ENCODE measurements around the gene IPO4.

IPO4 gene

DNA sequence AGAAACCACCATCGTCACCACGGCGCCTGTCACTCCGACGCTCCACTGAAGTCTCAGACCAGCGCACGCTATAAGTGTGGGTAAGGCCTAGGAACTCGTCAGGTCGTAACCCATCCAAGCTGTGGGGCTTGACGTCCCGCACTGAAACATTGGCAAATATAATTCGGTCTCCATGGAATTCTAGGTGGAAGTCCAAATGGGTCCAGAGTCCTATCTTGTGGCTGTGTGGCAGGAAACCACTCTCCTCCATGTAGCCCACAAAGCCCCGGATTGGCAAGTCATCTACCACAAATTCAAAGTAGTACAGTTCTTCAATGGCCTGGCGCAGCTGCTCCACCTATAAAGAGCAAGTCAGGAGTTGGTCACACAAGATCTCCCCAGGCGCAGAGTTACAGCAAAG is 4.3 kb upstream of the IPO4 start:
- FAIRE-seq = no peak

DNA sequence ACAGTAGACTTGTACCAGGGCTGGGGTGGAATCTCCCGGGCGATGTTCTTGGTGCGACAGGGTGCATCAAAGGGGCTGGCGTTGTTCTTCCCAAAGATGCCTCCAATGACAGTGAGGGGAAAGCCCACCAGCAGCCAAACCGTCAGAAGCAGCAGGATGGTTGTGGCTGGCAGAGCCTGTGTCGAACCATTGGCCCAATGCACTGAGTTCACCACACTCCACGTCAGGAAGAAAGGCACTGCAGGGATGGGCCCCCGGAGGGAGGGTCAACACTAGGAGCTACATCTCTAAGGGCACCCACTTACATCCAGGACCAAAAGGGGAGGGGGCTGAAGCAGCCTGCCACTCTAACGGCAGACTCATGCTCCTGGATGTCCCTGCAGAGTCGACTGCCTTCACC is 1.8 kb upstream of the IPO4 start:
- FAIRE-seq = no peak

DNA sequence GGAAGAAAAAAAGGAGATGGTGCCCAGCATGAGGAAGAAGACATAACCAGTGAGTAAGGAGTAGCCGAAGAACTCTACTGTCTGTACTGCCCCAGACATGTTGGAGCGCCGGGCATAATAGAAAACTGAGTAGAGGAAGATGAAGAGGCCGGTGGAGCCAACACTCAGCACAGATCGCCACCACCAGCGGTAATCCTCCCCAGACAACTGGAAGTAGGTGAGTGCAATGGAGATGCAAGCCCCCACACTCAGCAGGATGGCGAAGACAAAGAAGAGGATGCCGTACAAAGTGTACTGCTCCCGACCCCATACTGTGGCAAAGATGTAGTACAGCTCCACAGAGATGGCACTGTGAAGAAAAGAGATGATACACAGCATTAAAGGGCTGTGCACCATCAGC is 844 bp upstream of the IPO4 start:
- no peak for FAIRE-seq

DNA sequence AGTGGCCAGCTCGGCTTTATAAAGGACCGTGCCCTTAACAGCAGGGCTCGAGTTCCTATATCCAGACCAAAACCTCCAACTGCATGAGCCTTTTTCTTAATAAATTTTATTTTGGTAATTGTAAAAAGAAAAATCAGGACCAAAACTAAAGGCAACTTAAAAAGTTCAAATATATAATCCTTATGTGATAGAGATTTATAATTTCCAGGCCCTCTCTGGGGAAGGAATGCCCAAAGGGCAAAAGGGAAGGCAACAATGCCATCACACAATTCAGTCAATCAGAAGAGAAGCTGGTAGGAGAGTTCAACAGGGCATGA is 401 bp upstream of the IPO4 start:
- FAIRE-seq = no peak

DNA sequence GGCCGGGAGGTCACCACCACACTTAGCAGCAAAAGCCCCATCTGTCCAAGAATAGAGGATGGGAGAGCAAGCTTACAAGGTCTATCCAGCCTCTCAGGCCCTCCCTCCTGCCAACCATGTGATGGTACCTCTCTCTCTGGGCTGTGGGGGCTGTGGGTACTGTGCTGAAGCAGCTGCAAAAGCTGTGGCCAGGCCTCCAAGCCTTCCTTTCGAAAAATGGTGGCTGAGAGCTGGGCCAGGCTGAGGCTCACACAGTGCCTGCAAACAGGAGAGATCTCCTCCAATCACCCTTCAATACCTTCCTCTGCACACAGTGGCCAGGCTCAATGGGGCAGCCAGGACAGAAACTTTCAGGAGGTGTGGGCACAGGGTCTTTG is 1.1 kb downstream of the IPO4 start:
- FAIRE-seq = no peak

DNA sequence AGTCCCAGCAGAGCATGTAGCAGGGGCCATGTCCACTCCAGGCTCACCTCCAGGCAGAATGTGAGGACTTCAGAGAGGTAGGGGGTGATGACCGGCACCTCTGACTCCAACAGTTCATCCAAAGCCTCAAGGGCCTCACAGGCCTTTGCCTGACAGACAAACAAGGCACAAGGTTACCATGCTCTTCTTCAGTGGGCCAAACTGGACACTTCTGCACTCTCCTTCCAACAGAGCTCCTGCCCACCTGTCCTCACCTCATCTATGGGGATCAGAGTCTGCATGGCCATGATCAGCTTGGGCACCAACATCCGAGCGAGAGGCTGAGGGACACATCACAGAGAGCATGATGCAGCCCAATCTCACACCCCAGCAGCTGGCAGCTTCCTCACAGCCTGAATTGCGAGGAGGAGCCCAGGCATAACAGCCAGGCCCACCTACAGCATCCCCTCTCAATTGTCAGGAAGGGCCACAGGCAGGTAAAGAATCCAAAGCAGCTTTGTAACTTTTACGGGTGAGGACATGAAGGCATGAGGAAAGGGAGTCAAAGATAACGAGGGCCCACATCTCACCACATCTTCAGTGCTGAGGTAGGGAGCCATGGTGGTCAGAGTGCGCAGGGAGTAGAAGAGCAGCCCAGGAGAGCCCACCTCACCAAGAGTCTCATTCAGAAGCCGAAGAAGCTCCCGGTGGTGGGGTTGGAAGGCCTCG is 1.6 kb downstream of the IPO4 start:
- no peak for FAIRE-seq

DNA sequence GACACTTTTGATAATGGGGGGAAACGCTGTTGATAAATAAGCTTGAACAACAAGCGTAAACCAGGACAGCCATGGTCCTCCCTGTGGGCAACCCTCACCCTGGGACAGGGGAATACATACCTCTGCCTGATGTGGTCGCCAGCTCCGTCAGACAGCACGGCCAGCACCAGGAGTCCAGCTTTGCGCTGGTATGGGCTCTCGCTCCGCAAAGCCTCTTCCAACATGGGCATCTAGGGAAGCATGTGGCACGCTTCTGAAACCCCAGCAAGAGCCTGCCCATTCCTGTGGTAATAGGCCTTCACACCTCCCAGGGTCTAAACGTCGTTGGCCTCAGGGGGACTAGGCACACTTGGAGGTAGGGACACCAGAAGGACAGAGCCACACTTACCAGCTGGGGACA is 2.9 kb downstream of the IPO4 start:
- no peak for FAIRE-seq

DNA sequence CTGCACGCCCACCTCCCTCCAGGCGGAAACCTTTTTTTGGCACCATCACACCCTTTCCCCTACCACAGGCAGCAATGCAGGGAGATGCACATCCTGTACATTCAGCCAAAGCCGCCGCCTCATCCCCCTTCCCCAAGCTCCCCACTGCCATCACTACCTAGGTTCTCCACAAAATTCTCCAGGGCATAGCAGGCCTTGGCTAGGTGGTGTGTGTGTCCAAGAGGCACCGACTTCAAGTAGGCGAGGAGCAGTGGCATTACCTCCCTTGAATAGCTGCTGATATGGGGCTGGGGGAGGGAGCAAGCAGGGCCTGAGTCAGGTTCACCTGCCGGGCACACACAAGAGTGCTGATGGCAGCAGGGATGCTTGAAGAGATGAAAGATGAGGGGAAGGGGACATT is 3.6 kb downstream of the IPO4 start:
- no peak for FAIRE-seq

DNA sequence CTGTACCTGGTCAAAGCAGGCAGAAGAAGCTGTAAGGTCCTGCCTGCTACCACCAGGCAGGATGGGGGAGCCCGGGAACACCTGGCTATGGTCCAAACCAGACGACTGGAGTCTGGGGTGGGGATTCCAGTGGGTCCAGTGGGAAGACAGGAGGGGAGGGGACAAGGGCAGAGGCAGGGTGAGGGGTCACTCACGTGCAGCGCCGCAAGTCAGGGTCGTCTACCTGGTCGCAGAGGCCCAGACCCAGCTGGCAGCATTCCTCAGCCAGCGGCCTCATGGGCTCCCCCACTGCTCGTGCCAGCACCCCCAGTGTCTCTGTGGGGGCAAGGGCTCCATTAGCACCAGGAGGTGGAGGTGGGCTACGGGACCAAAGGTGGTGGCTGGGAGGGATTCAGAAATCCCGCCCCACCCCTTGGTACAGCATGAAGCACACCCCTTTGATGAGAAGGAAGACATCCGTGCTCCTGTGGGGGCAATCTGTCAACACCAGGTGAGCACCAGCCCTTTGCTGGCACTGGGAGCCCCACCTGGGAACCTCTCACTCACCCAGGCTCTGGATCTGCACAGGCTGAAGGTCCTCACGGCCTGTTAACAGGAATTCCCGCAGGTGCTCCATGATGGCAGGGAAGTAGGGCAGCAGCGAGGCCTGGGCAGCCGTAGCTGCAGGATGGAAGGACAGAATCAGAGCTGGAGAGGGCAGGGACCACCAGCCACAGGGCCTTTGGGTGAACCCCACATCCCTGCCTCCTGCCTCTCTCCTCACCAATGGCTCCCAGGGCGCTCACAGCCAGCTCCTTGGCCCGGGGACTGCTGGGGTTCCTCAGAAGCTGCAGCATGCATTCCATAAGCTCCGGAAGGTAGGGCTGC is 4.3 kb downstream of the IPO4 start:
- no peak for FAIRE-seq

DNA sequence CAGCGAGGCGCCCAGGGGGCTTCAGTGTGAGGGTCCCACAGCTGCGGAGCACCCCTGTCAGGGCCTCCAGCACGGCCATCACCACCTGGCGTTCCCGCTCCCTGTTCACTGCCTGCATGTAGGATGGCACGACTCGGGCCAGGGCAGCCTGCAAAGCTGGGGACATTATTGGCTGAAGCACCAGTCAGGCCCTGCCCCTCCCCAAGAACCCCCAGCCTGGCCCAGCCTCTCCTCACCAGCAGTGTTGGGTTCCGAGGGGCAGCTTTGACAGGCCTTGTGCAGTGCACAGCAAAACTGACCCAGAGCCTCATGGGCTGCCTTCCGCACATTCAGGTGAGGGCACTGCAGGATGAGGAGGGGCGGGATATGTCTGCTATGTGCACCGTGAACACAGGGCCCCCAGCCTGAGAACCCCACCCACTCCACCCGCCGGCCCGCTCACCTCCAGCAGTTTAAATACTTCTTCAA is 5.6 kb downstream of the IPO4 start:
- no peak for FAIRE-seq

DNA sequence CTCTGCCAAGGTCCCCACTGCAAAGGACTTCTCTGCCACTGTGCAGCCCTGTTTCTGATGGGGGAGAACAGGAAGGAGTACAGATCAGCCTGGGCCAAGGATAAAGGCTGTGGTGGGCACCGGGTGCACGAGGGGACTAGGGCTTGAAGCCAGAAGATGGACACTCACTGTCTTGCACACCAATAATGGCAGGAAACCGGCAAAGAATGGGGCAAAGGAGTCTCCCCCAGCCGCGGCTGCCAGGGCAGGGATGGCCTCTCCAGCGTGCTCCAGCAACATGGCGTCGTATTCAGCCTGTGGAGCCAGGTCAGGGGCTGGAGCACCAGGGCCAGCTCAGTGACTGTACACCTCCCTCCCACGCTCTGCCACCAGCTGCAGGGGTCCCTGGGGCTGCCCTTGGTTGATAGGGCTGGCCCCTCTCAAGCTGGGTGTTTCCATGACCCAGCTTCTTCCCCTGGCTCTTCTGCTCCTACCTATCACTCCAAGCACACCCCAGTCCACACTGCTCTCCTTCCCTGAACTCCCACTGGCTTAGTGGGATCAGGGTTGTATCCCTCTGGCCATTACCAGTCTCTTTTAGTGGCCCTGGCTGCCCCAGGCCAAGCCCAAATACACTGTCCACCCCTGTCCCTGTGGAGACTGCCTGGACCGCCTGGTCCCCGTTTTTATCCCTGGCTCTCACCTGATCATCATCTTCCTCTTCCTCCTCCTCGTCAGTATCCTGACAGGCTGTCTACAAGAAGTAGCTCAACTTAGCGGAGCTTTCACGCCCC is 6.3 kb downstream of the IPO4 start:
- no peak for FAIRE-seq

DNA sequence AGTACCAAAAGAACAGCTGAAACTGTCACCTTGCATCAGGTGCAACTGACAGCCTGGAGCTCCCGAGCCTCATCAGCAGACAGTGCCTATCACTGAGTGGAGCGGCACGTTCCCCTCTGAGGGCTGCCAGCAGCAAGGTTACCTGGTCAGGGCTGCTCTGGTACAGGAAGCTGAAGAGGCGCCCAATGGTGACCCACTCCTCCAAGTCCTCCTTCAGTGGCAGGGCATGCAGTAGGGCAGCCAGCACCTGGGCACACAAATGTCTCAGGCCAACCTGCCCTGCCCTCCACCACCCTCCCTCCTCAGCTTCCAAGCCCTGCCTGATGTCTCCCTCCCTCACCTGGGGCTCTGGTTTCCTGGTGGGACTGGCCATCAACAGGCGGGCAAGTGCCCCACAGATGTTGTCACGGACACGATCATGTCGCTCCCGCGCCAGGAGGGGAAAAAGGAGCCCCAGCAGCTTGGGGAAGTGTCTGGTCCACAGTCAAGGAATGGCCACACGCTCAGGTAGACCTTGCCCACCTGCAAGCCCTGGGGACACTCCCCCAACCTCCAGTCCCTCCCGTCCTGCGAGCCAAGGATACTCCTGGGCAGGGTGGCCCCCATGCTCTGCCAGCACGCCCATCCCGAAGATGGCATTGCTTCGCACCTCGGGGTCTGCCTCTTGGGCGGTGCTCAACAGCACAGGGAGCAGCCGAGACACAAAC is 7.1 kb downstream of the IPO4 start:
- no peak for FAIRE-seq

DNA sequence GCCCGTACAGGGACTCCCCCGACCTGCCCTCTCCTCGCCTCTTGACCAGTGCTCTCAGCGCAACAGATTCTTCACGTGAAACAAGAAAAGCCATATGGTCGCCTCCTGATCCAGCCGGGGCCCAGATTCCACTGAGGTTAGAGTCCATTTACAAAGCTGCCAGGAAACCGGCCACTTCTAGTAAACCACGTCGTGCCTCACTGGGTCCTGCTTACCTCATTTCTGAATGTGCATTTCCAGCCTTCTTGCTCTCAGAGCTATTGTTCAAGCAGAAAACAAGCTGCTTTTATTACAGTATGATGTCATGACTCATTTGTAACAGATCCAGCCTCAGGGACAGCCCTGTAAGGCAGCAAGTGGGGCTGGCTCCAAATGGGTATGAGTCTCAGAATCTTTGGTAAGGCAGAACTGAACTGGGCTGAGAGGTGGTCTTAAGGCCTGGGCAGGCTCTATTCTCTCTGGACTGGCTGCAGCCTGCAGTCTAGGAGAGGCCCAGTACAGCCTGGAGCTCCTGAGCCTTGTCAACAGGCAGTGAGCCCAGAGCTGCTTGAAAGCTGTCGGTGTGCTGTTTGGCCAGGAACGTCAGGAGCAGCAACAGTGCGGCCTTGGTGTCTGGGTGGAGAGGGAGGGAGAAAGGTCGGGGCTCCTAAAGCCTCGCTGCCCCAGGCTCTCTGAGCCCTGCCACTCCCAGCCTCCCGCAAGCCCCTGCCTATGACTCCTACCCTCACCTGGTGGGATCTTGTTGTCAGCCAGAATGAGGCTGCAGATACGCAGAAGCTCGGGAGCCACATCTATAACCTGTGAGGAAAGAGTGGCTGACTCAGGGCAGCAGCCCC is 8.4 kb downstream of the IPO4 start:
- FAIRE-seq = no peak

DNA sequence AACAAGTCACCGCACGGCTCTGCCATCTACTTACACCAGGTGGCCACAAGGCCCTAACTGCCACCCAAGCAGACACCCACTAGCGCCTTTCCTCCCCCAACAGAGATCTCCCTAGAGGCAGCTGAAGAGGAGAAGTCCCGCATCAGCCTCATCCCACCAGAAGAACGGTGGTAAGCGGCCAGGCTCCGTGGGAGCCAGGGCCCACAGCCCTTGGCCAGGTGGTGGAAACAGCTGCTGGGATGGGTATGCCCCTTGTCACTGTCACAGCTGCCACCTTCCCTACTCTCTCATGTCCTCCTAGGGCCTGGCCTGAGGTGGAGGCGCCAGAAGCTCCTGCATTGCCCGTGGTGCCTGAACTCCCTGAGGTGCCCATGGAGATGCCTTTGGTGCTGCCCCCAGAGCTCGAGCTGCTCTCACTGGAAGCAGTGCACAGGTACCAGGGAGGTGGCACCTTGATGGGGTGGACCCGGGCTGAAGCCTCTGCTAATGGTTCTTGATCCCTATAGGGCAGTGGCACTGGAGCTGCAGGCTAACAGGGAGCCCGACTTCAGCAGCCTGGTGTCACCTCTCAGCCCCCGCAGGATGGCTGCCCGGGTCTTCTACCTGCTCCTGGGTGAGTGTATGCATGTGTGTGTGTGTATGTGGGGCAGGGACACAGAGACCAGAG is 9.2 kb downstream of the IPO4 start:
- no peak for FAIRE-seq

DNA sequence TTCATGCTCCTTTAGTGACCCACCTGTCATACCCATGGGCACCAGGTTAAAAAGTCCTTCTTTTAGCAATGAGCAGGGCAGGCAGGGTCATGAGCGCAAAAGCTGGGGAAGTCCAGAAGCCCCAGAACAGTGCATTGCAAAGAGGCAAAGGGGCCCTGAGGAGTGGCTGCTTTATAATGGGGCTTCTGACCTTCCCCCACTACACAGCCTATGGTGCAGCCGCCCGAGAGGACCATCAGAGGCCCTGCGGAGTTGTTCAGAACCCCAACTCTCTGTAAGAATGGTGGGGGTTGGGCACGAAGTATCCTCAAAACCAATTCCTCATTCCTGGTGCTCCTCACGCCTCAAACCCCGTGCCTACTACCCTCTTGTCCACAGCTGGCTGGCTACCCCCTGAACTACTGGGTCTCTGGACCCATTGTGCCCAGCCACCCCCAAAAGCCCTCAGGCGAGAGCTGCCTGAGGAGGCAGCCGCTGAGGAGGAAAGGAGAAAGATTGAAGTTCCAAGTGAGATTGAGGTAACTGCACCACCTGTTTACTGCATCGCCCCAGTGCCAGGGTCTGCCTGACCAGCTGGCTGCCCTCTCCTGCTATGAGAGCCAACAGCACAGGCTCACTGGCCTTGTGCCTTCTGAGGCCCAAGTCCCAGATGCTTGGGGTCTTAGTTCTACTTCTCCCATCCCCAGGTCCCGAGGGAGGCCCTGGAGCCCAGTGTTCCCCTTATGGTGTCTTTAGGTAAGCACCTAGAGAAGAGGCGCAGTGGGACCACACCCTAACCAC is 10.0 kb downstream of the IPO4 start:
- FAIRE-seq = no peak

DNA sequence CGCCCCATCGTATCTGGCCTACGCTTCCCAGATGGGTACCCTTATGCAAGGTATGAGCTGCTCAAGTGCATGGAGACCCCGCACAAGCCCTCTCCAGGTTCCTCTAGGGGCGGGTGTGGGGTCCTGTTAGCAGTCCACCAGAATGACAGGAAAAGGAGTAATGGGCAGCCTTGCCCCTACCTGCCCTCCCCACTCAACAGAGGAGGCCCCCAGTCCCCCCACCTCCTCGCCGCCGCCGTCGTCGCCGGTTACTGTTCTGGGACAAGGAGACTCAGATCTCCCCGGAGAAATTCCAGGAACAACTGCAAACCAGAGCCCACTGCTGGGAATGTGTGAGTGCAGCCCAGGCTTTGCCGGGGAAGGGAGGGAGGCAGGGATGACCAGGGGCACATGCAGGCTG is 10.7 kb downstream of the IPO4 start:
- FAIRE-seq = no peak

DNA sequence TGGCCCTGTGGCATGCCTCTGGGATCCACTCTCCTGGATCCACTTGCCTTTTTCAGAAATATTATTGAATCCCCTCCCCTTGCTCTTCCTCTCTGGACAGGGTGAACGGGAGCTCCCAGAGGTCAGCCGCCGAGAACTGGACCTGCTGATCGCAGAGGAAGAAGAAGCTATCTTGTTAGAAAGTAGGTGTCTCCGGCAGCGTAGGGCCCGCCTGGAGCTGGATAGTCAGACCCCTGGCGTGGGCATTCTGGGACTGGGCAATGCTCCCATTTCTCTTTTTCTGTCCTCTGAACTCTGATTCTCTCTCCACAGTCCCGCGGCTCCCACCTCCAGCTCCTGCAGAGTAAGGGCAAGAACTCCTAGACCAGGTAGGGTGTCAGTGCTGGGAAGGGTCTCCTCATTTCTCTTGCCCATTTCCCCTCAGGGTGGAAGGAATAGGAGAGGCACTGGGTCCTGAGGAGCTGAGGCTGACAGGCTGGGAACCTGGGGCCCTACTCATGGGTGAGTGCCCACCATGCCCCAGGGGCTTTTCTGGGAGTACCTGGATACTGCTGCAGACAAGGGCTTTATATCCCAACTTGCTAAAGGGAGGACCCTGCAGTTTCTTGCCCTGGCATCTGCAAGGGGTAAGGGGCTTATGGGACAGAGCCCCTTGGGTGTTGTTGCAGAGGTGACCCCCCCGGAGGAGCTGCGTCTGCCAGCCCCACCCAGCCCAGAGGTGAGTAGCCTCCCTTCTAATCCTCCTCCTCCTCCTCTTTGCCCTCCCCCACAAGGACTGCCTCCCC is 11.4 kb downstream of the IPO4 start:
- no peak for FAIRE-seq

DNA sequence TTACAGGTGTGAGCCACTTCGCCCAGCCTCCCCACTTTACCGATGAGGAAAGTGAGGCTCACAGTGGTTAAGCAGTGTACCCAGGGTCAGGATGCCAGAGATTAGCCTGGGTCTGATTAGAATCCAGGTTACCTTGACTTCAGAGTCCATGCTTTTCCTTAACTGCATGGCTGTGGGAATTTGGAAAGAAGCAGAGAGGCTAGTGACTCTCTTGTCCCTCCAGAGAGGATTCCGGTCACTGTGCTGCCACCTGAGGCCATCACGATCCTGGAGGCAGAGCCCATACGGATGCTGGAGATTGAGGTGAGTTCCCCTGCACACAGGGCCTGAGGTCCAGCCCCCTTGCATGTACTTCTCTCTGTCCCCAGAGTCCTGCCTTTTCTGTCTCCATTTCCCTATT is 12.0 kb downstream of the IPO4 start:
- FAIRE-seq = no peak

DNA sequence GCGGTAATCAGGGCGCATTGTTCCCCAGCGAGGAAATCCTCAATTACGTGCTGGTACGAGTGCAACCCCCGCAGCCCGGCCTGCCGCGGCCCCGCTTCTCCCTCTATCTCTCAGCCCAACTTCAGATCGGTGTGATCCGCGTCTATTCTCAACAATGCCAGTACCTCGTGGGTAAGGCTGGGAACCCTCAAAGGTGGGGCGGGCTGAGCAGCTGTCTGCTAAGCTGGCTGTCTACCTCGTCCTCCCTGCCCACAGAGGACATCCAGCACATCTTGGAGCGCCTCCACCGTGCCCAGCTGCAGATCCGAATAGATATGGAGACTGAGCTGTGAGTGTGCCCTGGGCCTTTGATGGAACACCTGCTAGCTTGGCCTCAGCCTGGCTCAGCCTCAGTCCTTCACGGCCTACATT is 15.7 kb downstream of the IPO4 start:
- FAIRE-seq = no peak
